BE2C (cell line): ENCODE results near the gene PTPRM.

ENCODE experiments used
- DNase-seq: peaks from one replicate; pipeline ENCODE4 v3.0.0-alpha.2; 2020
- H3K27me3 ChIP-seq: fragments of 250-450 bp; sonication (Bioruptor Pico); 2 replicates; pipeline ENCODE4 v1.5.1; 2020; ENCODE audit warnings: mild to moderate bottlenecking
- H3K36me3 ChIP-seq: fragments of 250-450 bp; sonication (Bioruptor Pico); 2 replicates; pipeline ENCODE4 v1.5.1; 2020; ENCODE audit warnings: mild to moderate bottlenecking
- H3K4me1 ChIP-seq: fragments of 250-450 bp; sonication (Bioruptor Pico); 2 replicates; pipeline ENCODE4 v1.5.1; 2020
- H3K4me3 ChIP-seq: 2 replicates; pipeline ENCODE4 v1.5.1; 2011; ENCODE audit warnings: low read depth, low read length
- H3K9me3 ChIP-seq: fragments of 250-450 bp; sonication (Bioruptor Pico); 2 replicates; pipeline ENCODE4 v1.5.1; 2020
- CTCF ChIP-seq: IDR thresholded peaks from 2 replicates; pipeline ENCODE4 v1.5.1; 2012; ENCODE audit warnings: mild to moderate bottlenecking, low read depth, low read length

The PTPRM gene

GRCh38 chr18:7603259-7604000, 36.3 kb downstream of the PTPRM start:
- TF ChIP-seq CTCF = no peak
- Histone ChIP-seq H3K4me3 (no peak overlapping the region), H3K9me3 (no peaks in the 10 kb centered on the region), H3K4me1 (no peaks in the 10 kb centered on the region), H3K36me3 (no peaks in the 10 kb centered on the region), H3K27me3 (no peaks in the 10 kb centered on the region)
- no peak for DNase-seq

GRCh38 chr18:7604361-7604760, 37.2 kb downstream of the PTPRM start:
- no peak for TF ChIP-seq CTCF
- H3K36me3 ChIP-seq = no peaks in the 10 kb centered on the region

GRCh38 chr18:7605705-7606104, 38.6 kb downstream of the PTPRM start:
- H3K4me3 ChIP-seq = no peak overlapping the region
- no peaks in the 10 kb centered on the region for H3K9me3 ChIP-seq
- no peak for TF ChIP-seq CTCF
- no peaks in the 10 kb centered on the region for H3K27me3 ChIP-seq
- no peak for DNase-seq
- H3K4me1 ChIP-seq = no peaks in the 10 kb centered on the region
- no peaks in the 10 kb centered on the region for H3K36me3 ChIP-seq

More at GRCh38 chr18:7604361-7604760, 37.2 kb downstream of the PTPRM start:
- no peak for DNase-seq
- Histone ChIP-seq H3K9me3 (no peaks in the 10 kb centered on the region), H3K27me3 (no peaks in the 10 kb centered on the region), H3K4me1 (no peaks in the 10 kb centered on the region), H3K4me3 (no peak overlapping the region)

- Histone ChIP-seq H3K4me3 (no peak overlapping the region), H3K9me3 (no peaks in the 10 kb centered on the region), H3K36me3 (no peaks in the 10 kb centered on the region), H3K4me1 (no peaks in the 10 kb centered on the region), H3K27me3 (no peaks in the 10 kb centered on the region)
- DNase-seq = no peak
- no peak for TF ChIP-seq CTCF
Observed at GRCh38 chr18:7607540-7608173, 40.5 kb downstream of the PTPRM start.

GRCh38 chr18:7608174-7608550, 41.0 kb downstream of the PTPRM start:
- Histone ChIP-seq H3K4me1 (no peaks in the 10 kb centered on the region), H3K36me3 (no peaks in the 10 kb centered on the region), H3K9me3 (no peaks in the 10 kb centered on the region), H3K4me3 (no peak overlapping the region), H3K27me3 (no peaks in the 10 kb centered on the region)
- DNase-seq = no peak
- no peak for TF ChIP-seq CTCF

GRCh38 chr18:7608781-7609201, 41.7 kb downstream of the PTPRM start:
- Histone ChIP-seq H3K36me3 (no peaks in the 10 kb centered on the region), H3K4me3 (no peak overlapping the region), H3K9me3 (no peaks in the 10 kb centered on the region), H3K4me1 (no peaks in the 10 kb centered on the region), H3K27me3 (no peaks in the 10 kb centered on the region)
- no peak for DNase-seq
- no peak for TF ChIP-seq CTCF
